Thymus (tissue), 11 donors: ENCODE measurements around the gene PHYKPL. TPM values are rescaled to one million over a fixed set of nuclear protein-coding genes. Genes with fewer than 3 reads are reported as not detected.
A peak's percentile ranks its signal among the peaks of the same experiment; 100 is the strongest.
"Not testable (repeated sequence)": the region's sequence is repeated elsewhere in the genome, so short reads cannot be mapped to it uniquely, and the experiment has no call there.

Source experiments
- DNase-seq, 9 donors: peaks; one replicate each; pipeline ENCODE4 v3.0.0-alpha.2; 2013; ENCODE audit warnings: low spot score in 9 of 9, low read depth in 6 of 9, missing footprints in 1 of 9
- H3K27ac ChIP-seq, 2 donors: one replicate each; pipeline ENCODE4 v1.5.1; 2013; ENCODE audit warnings: control low read depth in 1 of 2, low read depth in 1 of 2, low read length in 1 of 2, mild to moderate bottlenecking in 1 of 2, moderate library complexity in 1 of 2
- H3K27me3 ChIP-seq, 2 donors: one replicate each; pipeline ENCODE4 v1.5.1; 2013; ENCODE audit warnings: low read length in 1 of 2; ENCODE audit not compliant: control insufficient read depth in 2 of 2, insufficient read depth in 1 of 2
- H3K36me3 ChIP-seq, 2 donors: one replicate each; pipeline ENCODE4 v1.5.1; 2013; ENCODE audit warnings: low read length in 1 of 2, mild to moderate bottlenecking in 1 of 2, moderate library complexity in 1 of 2; ENCODE audit not compliant: control insufficient read depth in 2 of 2, insufficient read depth in 2 of 2
- H3K4me1 ChIP-seq, 2 donors: one replicate each; pipeline ENCODE4 v1.5.1; 2013; ENCODE audit warnings: low read length in 2 of 2; ENCODE audit not compliant: control insufficient read depth in 2 of 2, insufficient read depth in 2 of 2
- H3K4me3 ChIP-seq, 2 donors: one replicate each; pipeline ENCODE4 v1.5.1; 2013; ENCODE audit warnings: low read length in 2 of 2, control low read depth in 1 of 2, mild to moderate bottlenecking in 1 of 2
- H3K9me3 ChIP-seq, 2 donors: one replicate each; pipeline ENCODE4 v1.5.1; 2013; ENCODE audit warnings: low read length in 1 of 2, mild to moderate bottlenecking in 1 of 2; ENCODE audit not compliant: control insufficient read depth in 2 of 2, insufficient read depth in 1 of 2
- WGBS: extraction: QIAGEN DNeasy Blood & Tissue Kit; methylation state at CpG from one replicate; pipeline ENCODE4 v1.1.7; 2013; 5-methylcytosine and 5-hydroxymethylcytosine counted together
- polyA plus RNA-seq: library from polyadenylated mRNA; stranded (reverse); fragments of 200-250 nt; gene quantifications from one replicate; pipeline ENCODE4 v1.2.3, GENCODE V29; 2013
- total RNA-seq: library from RNA; stranded (reverse); fragments of 120-200 nt; gene quantifications from one replicate; pipeline ENCODE4 v1.2.4, GENCODE V29; 2013
- donor health status: healthy.

The PHYKPL gene
- total and polyA plus RNA-seq, 2 donors = 33.5 to 116 TPM

DNA sequence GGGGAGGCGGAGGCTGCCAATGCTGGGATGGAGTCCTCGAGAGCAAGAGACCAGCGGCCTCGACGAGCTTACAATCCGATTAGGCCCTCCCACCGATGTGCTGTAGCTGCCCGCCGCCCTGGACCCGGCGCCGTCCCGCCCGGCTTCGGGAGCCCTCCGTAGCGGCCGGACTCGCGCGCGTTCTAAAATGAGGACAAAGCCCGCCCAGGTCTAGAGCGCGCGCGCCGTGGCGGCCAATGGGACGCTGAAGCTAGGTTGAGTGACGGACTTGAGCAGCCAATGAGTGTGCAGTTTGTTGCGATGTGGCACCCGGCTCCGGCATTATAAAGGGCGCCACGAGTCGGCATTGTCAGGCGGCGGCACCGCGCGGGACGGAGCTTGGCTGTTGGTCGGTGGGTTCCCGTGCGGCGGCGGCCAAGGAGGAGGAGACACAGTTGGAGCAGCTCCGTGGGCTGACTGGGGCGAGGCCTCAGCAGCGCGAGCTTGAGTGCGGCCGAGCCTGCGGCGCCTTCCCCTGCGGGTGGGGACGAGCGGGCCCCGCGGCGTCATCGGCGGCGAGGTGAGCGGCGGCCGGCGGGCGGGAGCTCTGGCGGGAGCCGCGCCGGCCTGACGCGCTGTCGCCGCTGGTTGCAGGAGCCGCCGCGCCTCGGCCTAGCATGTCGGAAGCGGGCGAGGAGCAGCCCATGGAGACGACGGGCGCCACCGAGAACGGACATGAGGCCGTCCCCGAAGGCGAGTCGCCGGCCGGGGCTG, 28.2 kb downstream of the PHYKPL start, which contains the start of gene HNRNPAB:
Gene HNRNPAB (plus strand): TSS at position 352 of the 753 bp plus-strand sequence. CDS start 305 bp downstream, at position 657.
- WGBS = under 1% methylated on average over 96 of the region's 96 CpGs
- H3K4me1 ChIP-seq = peaks cover 17 to 22% of the 10 kb centered on the region in 2 donors
- peak within 1 kb of the TSS; percentile 72 to 75 for H3K4me3 ChIP-seq
- no peaks in the 10 kb centered on the region for H3K27me3 ChIP-seq
- peak within 1 kb of the TSS; percentile 87 to 93 for H3K27ac ChIP-seq
- no peaks in the 10 kb centered on the region for H3K9me3 ChIP-seq
- peak; percentile 93 to 99 (median 95) for DNase-seq
- peaks cover 24 to 36% of the 10 kb centered on the region in 2 donors for H3K36me3 ChIP-seq

- Histone ChIP-seq H3K4me1 (peaks cover 17 to 22% of the 10 kb centered on the region in 2 donors), H3K27ac (no peak overlapping the region)
- 28% methylated on average over 30 of the region's 30 CpGs for WGBS
Observed at GRCh38 chr5:178203670-178204181, 28.9 kb downstream of the PHYKPL start.

DNA sequence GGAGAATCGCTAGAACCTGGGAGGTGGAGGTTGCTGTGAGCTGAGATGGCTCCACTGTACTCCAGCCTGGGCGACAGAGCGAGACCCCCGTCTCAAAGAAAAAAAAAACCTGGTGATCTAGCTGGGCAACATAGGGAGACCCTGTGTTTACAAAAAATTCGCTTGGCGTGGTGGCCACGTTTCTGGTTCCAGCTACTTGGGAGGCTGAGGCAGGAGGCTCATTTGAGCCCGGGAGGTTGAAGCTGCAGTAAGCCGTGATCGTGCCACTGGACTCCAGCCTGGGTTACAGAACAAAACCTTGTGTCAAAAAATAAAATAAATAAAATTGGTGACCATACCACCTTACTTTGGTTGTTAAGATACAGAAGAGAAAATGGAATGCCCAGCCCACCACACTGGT, 30.1 kb downstream of the PHYKPL start:
- Histone ChIP-seq H3K36me3 (peaks cover 9 to 18% of the 10 kb centered on the region in 2 donors), H3K9me3 (no peaks in the 10 kb centered on the region), H3K4me1 (peaks cover 17 to 22% of the 10 kb centered on the region in 2 donors), H3K27ac (no peak overlapping the region), H3K4me3 (no peak overlapping the region), H3K27me3 (no peaks in the 10 kb centered on the region)
- 98% methylated on average over 10 of the region's 10 CpGs for WGBS
- DNase-seq = no peak

More at GRCh38 chr5:178203670-178204181, 28.9 kb downstream of the PHYKPL start:
- Histone ChIP-seq H3K36me3 (peaks cover 18 to 29% of the 10 kb centered on the region in 2 donors), H3K4me3 (peak overlapping the region; percentile 68 to 75), H3K9me3 (no peaks in the 10 kb centered on the region), H3K27me3 (no peaks in the 10 kb centered on the region)
- no peak for DNase-seq

DNA sequence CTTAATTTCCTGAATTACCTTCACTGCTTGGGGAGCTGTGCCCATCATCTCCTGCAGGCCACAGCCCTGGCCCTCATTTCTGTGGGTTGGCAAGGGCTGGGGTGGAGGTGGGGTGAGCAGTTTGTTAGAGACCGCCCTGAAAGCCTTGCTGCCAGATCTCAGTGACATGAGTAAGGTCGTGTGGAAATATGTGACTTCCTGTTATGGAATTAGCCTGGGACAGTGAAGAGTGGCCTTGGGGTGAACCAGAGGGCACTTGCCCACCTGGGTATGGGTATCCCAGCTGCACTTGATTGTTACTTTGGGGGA, 30.7 kb downstream of the PHYKPL start:
- no peak overlapping the region for H3K27ac ChIP-seq
- WGBS = 61% methylated on average over 2 of the region's 2 CpGs
- H3K36me3 ChIP-seq = peaks cover 3 to 12% of the 10 kb centered on the region in 2 donors
- no peak overlapping the region for H3K4me3 ChIP-seq
- peaks cover 12 to 15% of the 10 kb centered on the region in 2 donors for H3K4me1 ChIP-seq
- no peaks in the 10 kb centered on the region for H3K27me3 ChIP-seq
- H3K9me3 ChIP-seq = no peaks in the 10 kb centered on the region
- no peak for DNase-seq

- no peak overlapping the region for H3K27ac ChIP-seq
- H3K36me3 ChIP-seq = peaks cover 0 to 7% of the 10 kb centered on the region in 2 donors
- no peaks in the 10 kb centered on the region for H3K27me3 ChIP-seq
- H3K4me1 ChIP-seq = peaks cover 8 to 10% of the 10 kb centered on the region in 2 donors
- DNase-seq = no peak
- H3K4me3 ChIP-seq = no peak overlapping the region
- no peaks in the 10 kb centered on the region for H3K9me3 ChIP-seq
- WGBS = 95% methylated on average over 14 of the region's 14 CpGs
Observed at GRCh38 chr5:178201221-178201926, 31.2 kb downstream of the PHYKPL start.

GRCh38 chr5:178199581-178200434, 32.8 kb downstream of the PHYKPL start:
- DNase-seq = no peak
- H3K27ac ChIP-seq = no peak overlapping the region

DNA sequence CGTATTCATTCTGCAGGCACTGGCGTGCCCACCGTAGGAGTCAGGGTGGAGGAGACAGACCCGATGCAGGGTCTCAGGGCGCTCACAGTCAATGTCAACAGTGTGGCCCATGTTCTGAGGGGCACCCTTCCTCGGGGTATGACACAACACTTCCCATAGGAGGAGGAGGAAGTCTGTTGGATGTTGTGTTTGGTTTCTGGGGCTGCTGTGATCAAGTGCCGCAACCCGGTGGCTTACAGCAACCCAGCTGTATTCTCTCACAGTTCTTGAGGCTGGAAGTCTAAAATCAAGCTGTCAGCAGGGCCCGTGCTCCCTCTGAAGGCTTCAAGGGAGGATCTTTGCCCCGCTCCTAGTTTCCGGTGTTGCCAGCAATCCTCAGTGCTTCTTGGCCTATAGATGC, 33.9 kb downstream of the PHYKPL start:
- DNase-seq = no peak

More at GRCh38 chr5:178199581-178200434, 32.8 kb downstream of the PHYKPL start:
- H3K9me3 ChIP-seq = no peaks in the 10 kb centered on the region
- no peaks in the 10 kb centered on the region for H3K36me3 ChIP-seq
- WGBS = 90% methylated on average over 12 of the region's 12 CpGs
- H3K27me3 ChIP-seq = no peaks in the 10 kb centered on the region
- H3K4me3 ChIP-seq = no peak overlapping the region
- H3K4me1 ChIP-seq = peaks cover 0 to 4% of the 10 kb centered on the region in 2 donors

GRCh38 chr5:178198151-178198550, 34.5 kb downstream of the PHYKPL start:
- H3K27me3 ChIP-seq, H3K36me3 ChIP-seq, H3K9me3 ChIP-seq, H3K27ac ChIP-seq, H3K4me3 ChIP-seq, DNase-seq: not testable (repeated sequence)
- 79% methylated on average over 11 of the region's 11 CpGs for WGBS
- peaks cover 0 to 16% of the 10 kb centered on the region in 2 donors for H3K4me1 ChIP-seq

More for the DNA sequence above, 33.9 kb downstream of the PHYKPL start:
- Histone ChIP-seq H3K36me3 (no peaks in the 10 kb centered on the region), H3K27me3 (peaks cover 0 to 2% of the 10 kb centered on the region in 2 donors), H3K27ac (no peak overlapping the region), H3K9me3 (no peaks in the 10 kb centered on the region), H3K4me3 (no peak overlapping the region), H3K4me1 (peaks cover 0 to 11% of the 10 kb centered on the region in 2 donors)
- 88% methylated on average over 11 of the region's 11 CpGs for WGBS
